MG63 (cell line): Measurements from ENCODE around the gene TTC28. TPM values are rescaled to one million over a fixed set of nuclear protein-coding genes. Genes with fewer than 3 reads are reported as not detected.
"Not testable (repeated sequence)": the region's sequence is repeated elsewhere in the genome, so short reads cannot be mapped to it uniquely, and the experiment has no call there.

Source experiments
- DNase-seq: peaks from one replicate; pipeline ENCODE4 v3.0.0-alpha.2; 2020
- H3K27me3 ChIP-seq: fragments of 250-450 bp; sonication (Bioruptor Pico); 2 replicates; pipeline ENCODE4 v1.5.1; 2020; ENCODE audit warnings: mild to moderate bottlenecking, moderate library complexity
- H3K36me3 ChIP-seq: fragments of 250-450 bp; sonication (Bioruptor Pico); 2 replicates; pipeline ENCODE4 v1.5.1; 2020; ENCODE audit warnings: mild to moderate bottlenecking, moderate library complexity
- H3K4me3 ChIP-seq: fragments of 250-450 bp; sonication (Bioruptor Pico); 2 replicates; pipeline ENCODE4 v1.5.1; 2020; ENCODE audit warnings: mild to moderate bottlenecking, moderate library complexity
- H3K9me3 ChIP-seq: fragments of 250-450 bp; sonication (Bioruptor Pico); 2 replicates; pipeline ENCODE4 v1.5.1; 2020; ENCODE audit warnings: mild to moderate bottlenecking, moderate library complexity
- total RNA-seq: library from RNA; depleted of rRNA; stranded (reverse); fragments of >200 nt; shearing (Covaris generic); gene quantifications from 2 replicates; pipeline ENCODE4 v1.2.3, GENCODE V29; 2014; ENCODE audit warnings: low replicate concordance

The TTC28 gene
- total RNA-seq, 1 experiment from 2014 or later: 3.1 TPM

DNA sequence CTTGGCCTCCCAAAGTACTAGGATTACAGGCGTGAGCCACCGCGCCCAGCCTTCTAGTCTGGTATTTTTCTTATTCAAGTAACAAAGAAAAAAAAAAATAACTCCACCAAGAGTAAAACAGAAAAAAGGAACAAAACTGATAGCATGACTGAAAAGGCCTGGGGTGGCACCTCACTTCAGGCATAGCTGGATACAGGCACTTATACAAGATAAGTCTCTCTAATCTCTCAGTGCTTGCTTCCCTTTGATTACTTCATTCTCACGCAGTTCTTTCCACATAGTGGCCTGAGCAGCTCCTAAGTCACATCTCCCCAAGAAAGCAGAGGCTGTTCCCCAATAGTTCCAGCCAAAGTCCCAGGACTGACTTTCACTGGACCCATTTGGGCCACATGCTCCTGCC is 3.3 kb upstream of the TTC28 start:
- H3K27me3 ChIP-seq, DNase-seq, H3K36me3 ChIP-seq, H3K9me3 ChIP-seq, H3K4me3 ChIP-seq: not testable (repeated sequence)

- not testable (repeated sequence) for H3K27me3 ChIP-seq, H3K36me3 ChIP-seq, DNase-seq, H3K9me3 ChIP-seq, H3K4me3 ChIP-seq
Observed at GRCh38 chr22:28680813-28681490, 1.3 kb upstream of the TTC28 start.

DNA sequence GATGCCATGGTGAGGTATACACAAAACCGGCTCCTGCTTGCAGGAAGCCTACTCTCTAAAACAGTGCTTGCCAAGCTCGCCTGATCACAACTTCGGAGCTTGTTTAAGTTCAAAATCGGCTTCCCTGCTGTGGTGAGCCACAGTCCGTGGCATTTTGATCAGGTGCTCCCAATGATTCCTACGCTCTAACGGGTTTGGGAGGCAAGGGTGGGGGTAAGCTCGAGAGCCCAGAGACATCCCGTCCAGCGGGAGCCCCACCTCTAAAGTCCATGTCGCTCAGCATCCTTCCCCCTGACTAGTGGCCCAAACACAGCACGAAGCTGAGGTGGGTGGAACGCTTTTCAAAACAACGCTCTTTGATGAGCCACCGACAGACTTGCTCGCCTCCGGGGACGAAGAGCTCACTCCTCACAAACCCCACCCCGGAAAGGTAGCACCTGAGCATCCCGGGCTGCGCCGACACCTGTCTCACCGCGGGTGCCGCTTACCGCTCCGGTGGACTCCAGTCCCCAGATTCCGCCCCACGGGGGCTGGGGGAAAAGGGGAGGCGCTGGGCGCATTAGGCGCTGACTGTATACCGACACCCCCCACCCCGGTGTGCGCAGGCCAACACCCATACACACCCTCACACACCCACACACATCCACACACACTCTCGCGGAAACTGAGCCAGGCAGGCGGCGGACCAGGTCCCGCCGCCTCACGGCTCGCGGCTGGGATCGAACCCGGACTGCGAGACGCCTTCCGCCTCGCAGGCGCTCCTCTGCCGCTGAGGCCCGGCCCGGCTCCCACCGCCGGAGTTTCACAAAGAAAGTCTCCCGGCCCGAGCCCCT is 646 bp downstream of the TTC28 start:
- H3K36me3 ChIP-seq, H3K9me3 ChIP-seq, H3K27me3 ChIP-seq: not testable (repeated sequence)
- DNase-seq: peak; percentile 49
- H3K4me3 ChIP-seq: peak overlapping the region; percentile 71

- H3K4me3 ChIP-seq, H3K36me3 ChIP-seq, DNase-seq, H3K9me3 ChIP-seq, H3K27me3 ChIP-seq: not testable (repeated sequence)
Observed at GRCh38 chr22:28678170-28678569, 1.5 kb downstream of the TTC28 start.

- no peak for DNase-seq
- Histone ChIP-seq H3K27me3 (no peaks in the 10 kb centered on the region), H3K9me3 (0 out of 2 replicates have a peak, but pooled peaks cover 2% of the 10 kb centered on the region), H3K36me3 (no peaks in the 10 kb centered on the region), H3K4me3 (no peak overlapping the region)
Observed at GRCh38 chr22:28674121-28674563, 5.5 kb downstream of the TTC28 start.

DNA sequence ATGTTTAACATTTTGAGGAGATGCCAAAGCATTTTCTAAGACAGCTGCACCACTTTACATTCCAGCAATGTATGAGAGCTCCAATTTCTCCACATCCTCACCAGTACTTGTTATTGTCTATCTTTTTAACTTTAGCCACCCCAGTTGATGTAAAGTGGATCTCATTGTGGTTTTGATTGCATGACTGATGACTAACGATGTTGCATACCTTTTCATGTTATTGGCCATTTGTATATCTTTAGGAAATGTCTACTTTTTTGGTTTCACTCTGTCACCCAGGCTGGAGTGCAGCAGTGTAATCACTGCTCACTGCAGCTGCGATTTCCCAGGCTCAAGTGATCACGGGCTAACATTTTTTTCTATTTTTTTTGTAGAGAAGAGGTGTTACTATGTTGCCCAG is 8.9 kb downstream of the TTC28 start:
- DNase-seq: no peak
- H3K27me3 ChIP-seq: no peaks in the 10 kb centered on the region
- no peak overlapping the region for H3K4me3 ChIP-seq
- H3K9me3 ChIP-seq: 0 out of 2 replicates have a peak, but pooled peaks cover 2% of the 10 kb centered on the region
- no peaks in the 10 kb centered on the region for H3K36me3 ChIP-seq

- Histone ChIP-seq H3K9me3 (0 out of 2 replicates have a peak, but pooled peaks cover 2% of the 10 kb centered on the region), H3K27me3 (no peaks in the 10 kb centered on the region), H3K4me3 (no peak overlapping the region), H3K36me3 (no peaks in the 10 kb centered on the region)
- DNase-seq: no peak
Observed at GRCh38 chr22:28670161-28670560, 9.5 kb downstream of the TTC28 start.

DNA sequence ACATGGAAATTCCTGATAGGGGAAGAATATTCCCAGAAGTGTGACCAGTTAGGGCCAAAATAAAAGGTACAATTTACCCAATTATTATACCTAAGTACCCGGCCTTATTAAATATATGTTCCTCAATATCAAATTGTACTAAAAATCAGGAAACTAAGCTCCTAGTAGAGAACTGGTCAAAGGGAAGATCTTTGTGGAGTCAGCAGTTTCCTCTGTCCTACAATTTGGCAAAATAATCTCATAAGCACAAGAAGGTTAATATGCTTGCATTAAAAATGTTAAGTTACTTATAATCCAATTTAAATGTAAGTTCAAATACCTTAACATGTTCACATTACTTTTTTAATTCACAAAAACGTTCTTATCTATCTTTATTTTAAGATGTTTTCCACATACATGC is 10.3 kb downstream of the TTC28 start:
- 0 out of 2 replicates have a peak, but pooled peaks cover 2% of the 10 kb centered on the region for H3K9me3 ChIP-seq
- no peak overlapping the region for H3K4me3 ChIP-seq
- no peak for DNase-seq
- no peaks in the 10 kb centered on the region for H3K27me3 ChIP-seq
- H3K36me3 ChIP-seq: no peaks in the 10 kb centered on the region

DNA sequence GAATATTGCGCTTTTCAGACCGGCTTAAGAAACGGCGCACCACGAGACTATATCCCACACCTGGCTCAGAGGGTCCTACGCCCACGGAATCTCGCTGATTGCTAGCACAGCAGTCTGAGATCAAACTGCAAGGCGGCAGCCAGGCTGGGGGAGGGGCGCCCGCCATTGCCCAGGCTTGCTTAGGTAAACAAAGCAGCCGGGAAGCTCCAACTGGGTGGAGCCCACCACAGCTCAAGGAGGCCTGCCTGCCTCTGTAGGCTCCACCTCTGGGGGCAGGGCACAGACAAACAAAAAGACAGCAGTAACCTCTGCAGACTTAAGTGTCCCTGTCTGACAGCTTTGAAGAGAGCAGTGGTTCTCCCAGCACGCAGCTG is 16.1 kb downstream of the TTC28 start:
- H3K36me3 ChIP-seq, H3K4me3 ChIP-seq, H3K9me3 ChIP-seq, DNase-seq, H3K27me3 ChIP-seq: not testable (repeated sequence)

GRCh38 chr22:28658448-28658847 is 21.2 kb downstream of the TTC28 start:
- Histone ChIP-seq H3K36me3 (peaks cover 2% of the 10 kb centered on the region), H3K4me3 (no peak overlapping the region), H3K27me3 (no peaks in the 10 kb centered on the region), H3K9me3 (no peaks in the 10 kb centered on the region)
- DNase-seq: no peak

DNA sequence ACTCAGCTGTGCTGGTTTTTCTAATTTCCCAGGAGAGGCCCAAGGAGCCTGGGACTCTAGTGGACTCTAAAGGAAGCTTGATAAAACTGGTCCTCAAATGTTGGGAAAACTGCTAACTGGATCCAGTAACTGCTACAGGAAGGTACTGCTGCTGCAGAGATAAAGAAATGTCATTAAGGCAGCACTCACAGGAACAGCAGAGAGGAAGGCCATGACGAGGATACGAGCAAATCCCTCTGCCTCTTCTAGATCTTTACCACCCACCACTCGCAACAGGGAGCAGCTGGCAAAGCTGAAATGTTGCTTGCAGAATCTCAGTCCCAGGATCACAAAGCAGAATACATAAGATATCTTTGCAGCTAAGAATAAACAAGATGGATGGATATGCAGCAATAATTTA is 23.5 kb downstream of the TTC28 start:
- no peaks in the 10 kb centered on the region for H3K9me3 ChIP-seq
- no peak overlapping the region for H3K4me3 ChIP-seq
- no peaks in the 10 kb centered on the region for H3K27me3 ChIP-seq
- no peak for DNase-seq
- H3K36me3 ChIP-seq: peaks cover 2% of the 10 kb centered on the region

DNA sequence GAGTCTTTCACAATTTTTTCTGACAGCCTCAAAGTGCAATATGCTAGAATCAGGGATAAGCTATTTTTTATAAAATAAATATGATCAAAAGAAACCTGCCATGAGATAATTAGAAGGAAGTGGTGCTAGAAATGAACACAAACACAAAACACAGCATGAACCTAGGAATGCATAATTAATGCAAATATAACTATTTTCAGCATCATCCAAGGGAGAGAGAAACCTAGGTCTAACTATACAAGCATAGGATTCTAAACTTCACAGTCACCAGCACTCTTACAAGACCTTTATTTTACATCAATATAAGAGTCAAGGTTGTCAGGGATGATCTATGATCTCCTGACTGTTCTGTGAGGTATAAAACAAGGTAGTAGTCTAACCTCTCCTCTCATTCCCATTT is 29.2 kb downstream of the TTC28 start:
- no peak for DNase-seq
- Histone ChIP-seq H3K9me3 (no peaks in the 10 kb centered on the region), H3K4me3 (no peak overlapping the region), H3K36me3 (peaks cover 2% of the 10 kb centered on the region), H3K27me3 (no peaks in the 10 kb centered on the region)

DNA sequence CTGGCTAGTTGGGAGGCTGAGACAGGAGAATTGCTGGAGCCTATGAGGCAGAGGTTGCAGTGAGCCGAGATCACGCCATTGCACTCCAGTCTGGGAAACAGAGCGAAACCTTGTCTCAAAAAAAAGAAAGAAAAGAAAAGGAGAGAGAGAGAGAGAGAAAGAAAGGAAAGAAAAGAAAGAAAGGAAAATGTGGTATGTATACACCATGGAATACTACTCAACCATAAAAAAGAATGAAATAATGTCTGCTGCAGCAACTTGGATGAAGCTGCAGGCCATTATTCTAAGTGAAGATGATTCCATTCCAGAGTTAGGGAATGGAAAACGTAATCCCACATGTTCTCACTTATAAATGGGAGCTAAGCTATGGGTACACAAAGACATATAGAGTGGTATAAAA is 30.8 kb downstream of the TTC28 start:
- no peaks in the 10 kb centered on the region for H3K27me3 ChIP-seq
- DNase-seq: no peak
- no peaks in the 10 kb centered on the region for H3K9me3 ChIP-seq
- H3K36me3 ChIP-seq: peaks cover 2% of the 10 kb centered on the region; the same call in 1 of the 2 replicates
- H3K4me3 ChIP-seq: no peak overlapping the region

- Histone ChIP-seq H3K4me3 (no peak overlapping the region), H3K9me3 (no peaks in the 10 kb centered on the region), H3K27me3 (no peaks in the 10 kb centered on the region), H3K36me3 (no peaks in the 10 kb centered on the region)
- no peak for DNase-seq
Observed at GRCh38 chr22:28647216-28647615, 32.4 kb downstream of the TTC28 start.

DNA sequence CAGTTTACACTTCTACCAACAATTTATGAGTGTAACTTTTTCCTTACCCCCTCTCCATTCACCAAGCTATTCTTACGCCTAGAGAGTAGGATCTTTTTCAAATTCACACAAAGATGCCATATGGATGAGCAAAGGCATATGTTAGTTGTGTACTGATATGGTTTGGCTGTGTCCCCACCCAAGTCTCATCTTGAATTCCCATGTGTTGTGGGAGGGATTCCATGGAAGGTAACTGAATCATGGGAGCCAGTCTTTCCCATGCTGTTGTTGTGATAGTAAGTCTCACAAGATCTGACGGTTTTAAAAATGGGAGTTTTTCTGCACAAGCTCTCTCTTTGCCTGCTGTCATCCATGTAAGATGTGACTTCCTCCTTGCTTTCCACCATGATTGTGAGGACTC is 40.3 kb downstream of the TTC28 start:
- Histone ChIP-seq H3K27me3 (no peaks in the 10 kb centered on the region), H3K9me3 (no peaks in the 10 kb centered on the region; the same call in 1 of the 2 replicates), H3K4me3 (no peak overlapping the region), H3K36me3 (no peaks in the 10 kb centered on the region)
- no peak for DNase-seq

- Histone ChIP-seq H3K4me3 (no peak overlapping the region), H3K9me3 (no peaks in the 10 kb centered on the region; the same call in 1 of the 2 replicates), H3K27me3 (no peaks in the 10 kb centered on the region), H3K36me3 (no peaks in the 10 kb centered on the region)
- no peak for DNase-seq
Observed at GRCh38 chr22:28637225-28637624, 42.4 kb downstream of the TTC28 start.

DNA sequence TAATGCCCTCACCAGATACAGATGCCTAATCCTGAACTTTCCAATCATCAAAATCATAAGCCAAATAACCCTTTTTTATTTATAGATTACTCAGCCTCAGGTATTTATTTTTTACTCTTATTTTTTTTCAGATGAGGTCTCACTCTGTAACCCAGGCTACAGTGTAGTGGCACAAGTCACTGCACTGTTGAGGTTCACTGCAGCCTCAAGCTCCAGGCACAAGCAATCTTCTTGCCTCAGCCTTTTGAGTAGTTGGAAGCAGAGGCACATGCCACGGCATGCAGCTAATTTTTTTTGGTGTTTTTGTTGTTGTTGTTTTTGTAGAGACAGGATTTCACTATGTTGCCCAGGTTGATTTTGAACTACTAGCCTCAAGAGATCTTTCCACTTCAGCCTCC is 49.5 kb downstream of the TTC28 start:
- H3K9me3 ChIP-seq: no peaks in the 10 kb centered on the region
- no peak overlapping the region for H3K4me3 ChIP-seq
- no peak for DNase-seq
- no peaks in the 10 kb centered on the region for H3K27me3 ChIP-seq
- H3K36me3 ChIP-seq: 0 out of 2 replicates have a peak, but pooled peaks cover 5% of the 10 kb centered on the region
